Stomach (tissue), 4 donors: ENCODE results near the gene KCNN3.

Experiments
- EP300 ChIP-seq: sonication (generic); formaldehyde crosslinking; IDR thresholded peaks from one replicate; pipeline ENCODE4 v1.6.1; 2017; ENCODE audit warnings: antibody characterized with exemption
- POLR2A ChIP-seq, 4 donors: fragments of 450-650 bp; IDR thresholded peaks; one replicate each; pipeline ENCODE4 v1.6.1; 2016; ENCODE audit warnings: antibody characterized with exemption in 4 of 4, control low read depth in 2 of 4, mild to moderate bottlenecking in 1 of 4, moderate library complexity in 1 of 4
- POLR2AphosphoS5 ChIP-seq, 3 donors: sonication (generic); formaldehyde crosslinking; IDR thresholded peaks; one replicate each; pipeline ENCODE4 v1.6.1; 2016; ENCODE audit warnings: antibody characterized with exemption in 3 of 3
- TF ChIP-seq, protein P1 (sequence below), 7 experiments: fragments of 450-650 bp in 4 of 7; fragments of 200-600 bp in 3 of 7; sonication (generic) in 3 of 7; IDR thresholded peaks; one replicate each; pipeline ENCODE4 v1.5.1; 2016 to 2019; ENCODE audit warnings: antibody characterized with exemption in 7 of 7, control low read depth in 2 of 7, mild to moderate bottlenecking in 1 of 7

DNA sequence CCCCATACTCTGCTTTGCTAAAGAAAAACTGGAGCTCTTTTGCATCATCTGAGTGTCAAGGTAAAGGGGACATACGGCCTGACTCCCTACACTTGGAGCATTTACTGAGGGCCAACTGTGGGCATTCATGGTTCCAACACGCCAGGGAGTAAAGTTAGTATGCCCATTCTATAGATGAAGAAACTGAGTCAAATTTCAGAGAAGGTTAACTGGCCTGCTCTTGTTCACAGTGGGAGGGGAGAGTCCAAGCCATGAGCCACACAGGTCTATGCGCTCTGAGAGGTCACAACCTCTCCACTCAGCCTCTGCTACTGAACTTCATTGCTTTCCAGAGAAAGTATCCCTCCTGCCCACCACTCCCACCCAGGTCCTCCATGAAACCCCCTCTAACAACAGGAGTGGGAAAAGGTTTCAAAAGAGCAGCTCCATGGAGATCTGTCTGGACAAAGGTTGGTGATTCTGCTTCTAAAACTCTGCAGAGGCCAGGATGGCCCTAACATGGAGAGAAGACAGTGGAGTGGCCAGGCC lies 6.8 kb upstream of the KCNN3 start:
- TF ChIP-seq, protein P1, sequence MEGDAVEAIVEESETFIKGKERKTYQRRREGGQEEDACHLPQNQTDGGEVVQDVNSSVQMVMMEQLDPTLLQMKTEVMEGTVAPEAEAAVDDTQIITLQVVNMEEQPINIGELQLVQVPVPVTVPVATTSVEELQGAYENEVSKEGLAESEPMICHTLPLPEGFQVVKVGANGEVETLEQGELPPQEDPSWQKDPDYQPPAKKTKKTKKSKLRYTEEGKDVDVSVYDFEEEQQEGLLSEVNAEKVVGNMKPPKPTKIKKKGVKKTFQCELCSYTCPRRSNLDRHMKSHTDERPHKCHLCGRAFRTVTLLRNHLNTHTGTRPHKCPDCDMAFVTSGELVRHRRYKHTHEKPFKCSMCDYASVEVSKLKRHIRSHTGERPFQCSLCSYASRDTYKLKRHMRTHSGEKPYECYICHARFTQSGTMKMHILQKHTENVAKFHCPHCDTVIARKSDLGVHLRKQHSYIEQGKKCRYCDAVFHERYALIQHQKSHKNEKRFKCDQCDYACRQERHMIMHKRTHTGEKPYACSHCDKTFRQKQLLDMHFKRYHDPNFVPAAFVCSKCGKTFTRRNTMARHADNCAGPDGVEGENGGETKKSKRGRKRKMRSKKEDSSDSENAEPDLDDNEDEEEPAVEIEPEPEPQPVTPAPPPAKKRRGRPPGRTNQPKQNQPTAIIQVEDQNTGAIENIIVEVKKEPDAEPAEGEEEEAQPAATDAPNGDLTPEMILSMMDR (IDR thresholded peaks at IDR 0.05) = no peak
- no peak for TF ChIP-seq POLR2A (IDR thresholded peaks at IDR 0.05)
- no peak for TF ChIP-seq EP300
- TF ChIP-seq POLR2AphosphoS5 (IDR thresholded peaks at IDR 0.05) = no peak
